SIG-M5 (cell line): ENCODE measurements around the gene ENTPD7.
"Not testable (repeated sequence)": the region's sequence is repeated elsewhere in the genome, so short reads cannot be mapped to it uniquely, and the experiment has no call there.

Experiments used
- DNase-seq: peaks from one replicate; lab custom pipeline; 2025; lab: John Stamatoyannopoulos, UW

ENTPD7 gene, protein sequence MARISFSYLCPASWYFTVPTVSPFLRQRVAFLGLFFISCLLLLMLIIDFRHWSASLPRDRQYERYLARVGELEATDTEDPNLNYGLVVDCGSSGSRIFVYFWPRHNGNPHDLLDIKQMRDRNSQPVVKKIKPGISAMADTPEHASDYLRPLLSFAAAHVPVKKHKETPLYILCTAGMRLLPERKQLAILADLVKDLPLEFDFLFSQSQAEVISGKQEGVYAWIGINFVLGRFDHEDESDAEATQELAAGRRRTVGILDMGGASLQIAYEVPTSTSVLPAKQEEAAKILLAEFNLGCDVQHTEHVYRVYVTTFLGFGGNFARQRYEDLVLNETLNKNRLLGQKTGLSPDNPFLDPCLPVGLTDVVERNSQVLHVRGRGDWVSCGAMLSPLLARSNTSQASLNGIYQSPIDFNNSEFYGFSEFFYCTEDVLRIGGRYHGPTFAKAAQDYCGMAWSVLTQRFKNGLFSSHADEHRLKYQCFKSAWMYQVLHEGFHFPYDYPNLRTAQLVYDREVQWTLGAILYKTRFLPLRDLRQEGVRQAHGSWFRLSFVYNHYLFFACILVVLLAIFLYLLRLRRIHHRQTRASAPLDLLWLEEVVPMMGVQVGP

GRCh38 chr10:99659031-99659867 is at the start of gene ENTPD7:
Gene ENTPD7, plus strand, starts transcription at chr10:99659509. Its CDS starts 448 bp downstream, at chr10:99659957.
- peak; percentile 44 for DNase-seq

- no peak for DNase-seq
Measured at GRCh38 chr10:99610221-99610620, 49.1 kb upstream of the ENTPD7 start.

- no peak for DNase-seq
Measured at GRCh38 chr10:99611326-99611725, 48.0 kb upstream of the ENTPD7 start.

- DNase-seq, result no peak
Measured at GRCh38 chr10:99612167-99612831, 47.0 kb upstream of the ENTPD7 start.

DNA sequence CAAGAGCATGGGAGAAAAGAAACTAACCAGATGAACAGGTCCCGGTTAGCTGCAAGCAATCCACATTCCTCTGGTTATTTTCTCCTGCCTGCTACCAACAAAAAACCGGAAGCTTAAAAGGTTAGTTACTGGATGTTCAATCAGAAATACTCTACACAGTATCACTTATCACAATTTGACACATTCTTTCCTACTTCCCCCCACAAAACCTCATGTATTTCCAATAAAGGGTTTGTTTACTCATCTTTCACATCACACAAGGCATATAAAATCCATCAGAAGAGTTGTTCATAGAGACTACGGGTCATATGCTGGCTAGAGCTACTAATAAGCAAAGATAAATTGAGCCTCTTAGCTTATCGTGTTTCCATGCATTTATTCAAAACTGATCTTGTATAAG is 43.9 kb upstream of the ENTPD7 start:
- DNase-seq, result no peak

GRCh38 chr10:99617696-99618095 is 41.6 kb upstream of the ENTPD7 start:
- no peak for DNase-seq

GRCh38 chr10:99619090-99619800 is 40.1 kb upstream of the ENTPD7 start:
- DNase-seq, result no peak

DNA sequence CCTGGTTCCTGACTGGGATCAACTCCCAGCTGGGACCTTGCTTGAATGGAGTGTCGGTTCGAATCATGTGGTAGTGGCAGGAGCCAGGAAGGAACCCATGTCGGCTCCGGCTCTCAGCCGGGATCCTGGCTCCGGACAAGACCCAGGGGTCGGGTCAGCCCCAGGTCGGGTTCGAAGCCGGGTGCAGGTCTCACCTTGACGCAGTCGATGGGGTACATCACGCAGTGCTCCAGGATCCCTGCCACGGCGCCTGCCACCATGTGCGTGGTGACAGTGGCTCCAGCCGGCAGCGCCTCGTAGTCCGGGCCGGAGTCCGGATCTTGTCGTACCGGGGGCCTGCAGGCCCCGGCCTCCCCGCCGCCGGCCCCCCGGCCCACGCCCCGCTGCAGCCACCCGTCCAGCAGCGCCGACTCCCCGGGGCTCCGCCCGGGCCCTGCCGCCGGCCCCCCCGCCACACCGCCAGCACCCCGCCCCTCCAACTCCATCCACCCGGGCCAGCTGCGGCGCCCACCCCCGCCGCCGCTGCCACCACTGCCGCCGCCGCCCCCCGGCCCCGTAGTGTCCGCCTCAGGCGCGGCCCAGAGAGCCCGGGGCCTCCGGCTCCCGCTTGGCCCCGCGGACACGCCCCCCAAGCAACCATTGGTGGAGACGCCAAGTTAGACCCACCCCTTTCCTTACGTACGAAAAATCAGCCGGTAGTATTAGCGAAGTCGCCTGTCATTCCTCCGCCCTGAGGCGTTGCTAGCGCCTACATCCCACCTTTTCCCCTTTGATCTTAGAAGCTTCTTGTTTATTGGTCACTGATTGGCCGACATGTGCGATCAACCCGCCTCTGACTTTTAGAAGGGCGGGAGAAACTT is 39.2 kb upstream of the ENTPD7 start, which contains the start of gene SLC25A28:
Gene SLC25A28, minus strand, starts transcription at position 589 of the 860 bp plus-strand sequence. Its CDS starts 104 bp downstream, at position 485.
- DNase-seq, result peak; percentile 99

DNA sequence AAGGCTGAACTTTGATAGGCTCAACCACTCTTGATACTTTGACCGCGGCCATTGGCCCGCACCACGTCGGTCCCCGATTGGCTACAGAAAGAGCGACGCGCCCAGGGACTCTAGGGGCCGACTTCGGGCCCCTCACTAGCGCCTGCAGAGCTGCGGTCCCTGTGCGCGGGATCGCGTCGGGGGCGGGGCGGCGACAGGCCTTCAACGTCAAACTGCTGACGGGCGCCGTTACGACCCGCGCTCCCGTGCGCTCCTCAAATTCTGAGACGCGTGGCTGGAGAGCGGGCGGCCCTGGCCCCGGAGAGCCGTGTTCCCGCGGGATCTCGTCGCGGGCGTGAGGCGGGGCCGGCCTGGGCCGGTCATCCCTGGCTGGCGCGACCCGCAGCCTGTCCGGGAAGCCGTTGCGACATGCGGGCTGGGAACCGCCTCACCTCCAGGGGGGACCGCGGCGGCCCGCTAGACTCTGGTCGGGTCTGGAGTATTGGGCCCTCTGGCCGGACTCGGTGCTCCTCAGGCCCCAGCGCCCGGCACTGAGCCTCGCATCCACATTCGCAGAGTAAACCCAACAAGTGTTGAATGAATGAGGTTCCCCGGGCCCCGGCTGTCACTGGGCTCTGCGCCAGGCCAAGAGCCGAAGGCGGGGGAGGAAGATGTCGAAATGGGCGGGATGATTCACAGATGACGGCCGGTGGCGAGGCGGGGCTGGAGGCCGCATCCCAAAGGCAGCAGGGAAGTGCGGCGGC is 38.4 kb upstream of the ENTPD7 start:
- peak; percentile 35 for DNase-seq

- DNase-seq, result no peak
Measured at GRCh38 chr10:99621454-99622251, 37.7 kb upstream of the ENTPD7 start.

DNA sequence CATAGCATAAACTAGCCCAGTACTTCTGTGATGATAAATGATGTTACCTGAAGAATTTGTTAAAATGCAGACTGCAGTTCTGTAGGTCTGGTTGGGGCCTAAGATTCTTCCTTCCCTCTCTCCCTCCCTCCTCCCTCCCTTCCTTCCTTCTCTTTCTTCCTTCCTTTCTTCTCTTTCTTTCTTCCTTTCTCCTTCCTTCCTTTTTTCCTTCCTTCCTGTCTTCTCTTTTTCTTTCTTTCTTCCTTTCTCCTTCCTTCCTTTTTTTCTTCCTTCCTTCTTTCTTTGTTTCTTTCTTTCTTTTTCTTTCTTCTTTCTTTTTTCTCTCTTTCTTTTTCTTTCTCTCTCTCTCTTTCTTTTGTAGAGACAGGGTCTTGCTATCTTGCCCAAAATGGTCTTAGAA is 35.4 kb upstream of the ENTPD7 start:
- no peak for DNase-seq

GRCh38 chr10:99625124-99625523 is 34.2 kb upstream of the ENTPD7 start:
- DNase-seq, result not testable (repeated sequence)

DNA sequence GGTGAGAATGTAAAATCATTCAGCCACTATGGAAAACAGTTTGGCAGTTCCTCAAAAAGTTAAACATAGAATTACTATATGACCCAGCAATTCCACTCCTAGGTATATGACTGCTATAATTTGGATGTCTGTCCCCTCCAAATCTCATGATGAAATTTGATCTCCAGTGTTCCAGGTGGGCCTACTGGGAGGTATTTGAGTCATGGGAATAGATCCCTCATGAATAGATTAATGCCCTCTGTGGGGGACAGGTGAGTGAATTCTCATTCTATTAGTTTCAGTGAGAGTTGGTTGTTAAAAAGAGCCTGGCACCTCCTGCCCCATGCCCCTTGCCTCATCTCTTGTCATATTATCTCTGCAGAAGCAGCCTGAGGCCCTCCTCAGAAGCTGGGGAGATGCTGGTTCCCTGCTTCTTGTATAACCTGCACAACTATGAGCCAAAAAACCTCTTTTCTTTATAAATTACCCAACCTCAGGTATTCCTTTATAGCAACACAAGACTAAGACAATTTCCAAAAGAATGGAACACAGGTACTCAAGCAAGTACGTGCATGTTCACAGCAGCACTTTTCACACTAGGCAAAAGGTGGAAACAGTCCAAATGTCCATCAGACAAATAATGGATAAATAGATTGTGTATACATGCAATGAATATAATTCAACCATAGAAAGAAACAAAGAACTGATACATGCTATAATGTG is 30.2 kb upstream of the ENTPD7 start:
- no peak for DNase-seq

DNA sequence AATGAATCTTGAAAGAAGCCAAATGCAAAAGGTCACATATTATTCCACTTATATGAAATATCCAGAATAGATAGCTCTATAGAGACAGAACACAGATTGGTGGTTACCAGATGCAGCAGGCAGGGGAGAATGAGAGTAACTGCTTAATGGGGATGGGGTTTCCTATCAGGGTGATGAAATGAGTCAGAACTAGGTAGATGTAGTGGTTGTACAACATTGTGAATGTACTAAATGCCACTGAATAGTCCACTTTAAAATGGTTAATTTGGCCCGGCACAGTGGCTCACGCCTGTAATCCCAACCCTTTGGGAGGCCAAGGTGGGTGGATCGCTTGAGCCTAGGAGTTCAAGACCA is 29.7 kb upstream of the ENTPD7 start:
- DNase-seq, result no peak

DNA sequence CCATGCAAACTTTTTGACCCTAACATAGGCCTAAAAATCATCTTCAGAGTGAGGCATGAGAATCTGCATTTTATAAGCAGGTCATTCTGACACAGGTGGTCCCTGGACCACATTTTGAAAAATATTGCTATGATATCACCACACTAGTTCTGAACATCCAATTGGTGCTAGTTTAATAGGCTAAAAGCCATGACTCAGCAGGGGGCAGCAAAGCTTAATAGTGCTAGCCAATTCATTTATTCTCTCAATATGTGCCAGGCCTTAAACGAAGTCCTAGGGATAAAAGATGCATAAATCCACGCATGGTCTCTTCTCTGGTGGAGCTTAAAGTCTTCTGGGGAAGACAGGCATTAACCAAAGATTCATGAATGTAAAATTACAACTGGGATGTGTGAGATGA is 28.9 kb upstream of the ENTPD7 start:
- DNase-seq, result no peak

GRCh38 chr10:99630991-99631390 is 28.3 kb upstream of the ENTPD7 start:
- DNase-seq, result no peak

- DNase-seq, result no peak
Measured at GRCh38 chr10:99631496-99631895, 27.8 kb upstream of the ENTPD7 start.

- no peak for DNase-seq
Measured at GRCh38 chr10:99633832-99634231, 25.5 kb upstream of the ENTPD7 start.
